H1 (cell line): ENCODE results near the gene RBM43. TPM values are rescaled to one million over a fixed set of nuclear protein-coding genes. Genes with fewer than 3 reads are reported as not detected.

Source experiments
- CTCF ChIA-PET: fragments of 300-600 bp; sonication (Branson Sonifier 250); formaldehyde crosslinking; loops from one replicate; lab custom pipeline; 2021; ENCODE audit not compliant: partially characterized antibody; lab: Charles Lee
- POLR2A ChIA-PET: fragments of 300-600 bp; sonication (Branson Sonifier 250); formaldehyde crosslinking; loops from one replicate; lab custom pipeline; 2021; ENCODE audit warnings: inconsistent platforms; ENCODE audit not compliant: partially characterized antibody; lab: Charles Lee
- DNase-seq, 2 experiments: peaks; one replicate each; pipeline versions ENCODE4 v3.0.0 to v3.0.0-alpha.2; 2010 to 2022; ENCODE audit warnings: low spot score in 2 of 2, low read depth in 1 of 2, mixed read lengths in 1 of 2
- FAIRE-seq: peaks from 2 replicates; lab custom pipeline; 2011; peaks lifted over from hg19 to GRCh38; lab: Jason Lieb, UNC
- H2AFZ ChIP-seq: 2 replicates; pipeline ENCODE4 v1.8.1; 2012; ENCODE audit warnings: low read length, inconsistent platforms
- H2AK5ac ChIP-seq: 2 replicates; pipeline ENCODE4 v1.6.1; 2013; ENCODE audit warnings: low read depth, low read length
- H2BK120ac ChIP-seq: replicated peaks from 2 replicates; pipeline ENCODE3; 2013; ENCODE audit warnings: low read depth, low read length, inconsistent platforms
- H2BK12ac ChIP-seq: 2 replicates; pipeline ENCODE4 v1.6.1; 2013; ENCODE audit warnings: low read depth, low read length
- H2BK15ac ChIP-seq: 2 replicates; pipeline ENCODE4 v1.6.1; 2013; ENCODE audit warnings: low read length
- H2BK20ac ChIP-seq: 2 replicates; pipeline ENCODE4 v1.6.1; 2013; ENCODE audit warnings: low read length
- H2BK5ac ChIP-seq: 2 replicates; pipeline ENCODE4 v1.6.1; 2013; ENCODE audit warnings: low read depth, low read length
- H3K14ac ChIP-seq: 2 replicates; pipeline ENCODE4 v1.6.1; 2013; ENCODE audit warnings: inconsistent platforms; ENCODE audit not compliant: insufficient read length
- H3K18ac ChIP-seq: 2 replicates; pipeline ENCODE4 v1.6.1; 2013; ENCODE audit warnings: low read length; ENCODE audit errors: extremely low read depth
- H3K23ac ChIP-seq: 2 replicates; pipeline ENCODE4 v1.6.1; 2013; ENCODE audit warnings: inconsistent platforms; ENCODE audit not compliant: insufficient read length
- H3K23me2 ChIP-seq: 2 replicates; pipeline ENCODE4 v1.6.1; 2013; ENCODE audit warnings: low read depth, low read length
- H3K27ac ChIP-seq: 2 replicates; pipeline ENCODE4 v1.6.1; 2011; ENCODE audit warnings: low read depth, low read length, inconsistent platforms
- H3K27me3 ChIP-seq, 4 experiments: replicated peaks in 1 of 4; 1 replicate in 1 of 4; 2 replicates in 3 of 4; pipeline versions ENCODE4 v1.6.1 to v1.8.1; 2011 to 2013; ENCODE audit warnings: low read length in 3 of 4, mild to moderate bottlenecking in 3 of 4, inconsistent platforms in 2 of 4, mixed read lengths in 2 of 4, moderate library complexity in 1 of 4; ENCODE audit not compliant: control insufficient read depth in 3 of 4, insufficient read depth in 3 of 4; ENCODE audit errors: extremely low read depth in 1 of 4
- H3K36me3 ChIP-seq, 4 experiments: 2 replicates each; pipeline versions ENCODE4 v1.6.1 to v1.8.1; 2011 to 2013; ENCODE audit warnings: mild to moderate bottlenecking in 4 of 4, low read length in 3 of 4, moderate library complexity in 2 of 4, control low read depth in 1 of 4, inconsistent platforms in 1 of 4; ENCODE audit not compliant: insufficient read depth in 4 of 4, control insufficient read depth in 2 of 4
- H3K4ac ChIP-seq: replicated peaks from 2 replicates; pipeline ENCODE3; 2013; ENCODE audit warnings: low read length, low read depth, mixed read lengths, inconsistent platforms; ENCODE audit not compliant: insufficient read length
- H3K4me1 ChIP-seq, 4 experiments: replicated peaks in 1 of 4; 1 replicate in 1 of 4; 2 replicates in 3 of 4; pipeline versions ENCODE4 v1.6.1 to v1.8.1; 2011 to 2013; ENCODE audit warnings: low read length in 3 of 4, inconsistent platforms in 2 of 4, mixed read lengths in 1 of 4; ENCODE audit not compliant: insufficient read depth in 4 of 4, control insufficient read depth in 3 of 4
- H3K4me2 ChIP-seq, 2 experiments: 2 replicates each; pipeline versions ENCODE4 v1.6.1 to v1.8.1; 2011 to 2013; ENCODE audit warnings: low read depth in 2 of 2, low read length in 2 of 2, control low read depth in 1 of 2, inconsistent platforms in 1 of 2, mild to moderate bottlenecking in 1 of 2; ENCODE audit not compliant: insufficient read depth in 1 of 2
- H3K4me3 ChIP-seq, 4 experiments: fragments of 200-600, 300-600 bp in 1 of 4; sonication (generic), shearing (Covaris generic), sonication (Bioruptor Twin) in 1 of 4; 2 replicates each; pipeline versions ENCODE4 v1.5.1 to v1.8.1; 2011 to 2016; ENCODE audit warnings: low read length in 4 of 4, low read depth in 3 of 4, control low read depth in 2 of 4, inconsistent platforms in 2 of 4, mild to moderate bottlenecking in 2 of 4, mixed read lengths in 1 of 4, moderate library complexity in 1 of 4; ENCODE audit not compliant: insufficient read depth in 2 of 4; ENCODE audit errors: extremely low read depth in 1 of 4
- H3K56ac ChIP-seq: replicated peaks from 2 replicates; pipeline ENCODE3; 2013; ENCODE audit warnings: low read depth, mild to moderate bottlenecking, mixed read lengths, low read length, inconsistent platforms; ENCODE audit not compliant: insufficient read length
- H3K79me1 ChIP-seq: 2 replicates; pipeline ENCODE4 v1.6.1; 2013; ENCODE audit warnings: low read depth, low read length, control low read depth
- H3K79me2 ChIP-seq, 2 experiments: 2 replicates each; pipeline versions ENCODE4 v1.6.1 to v1.8.1; 2012 to 2013; ENCODE audit warnings: low read length in 2 of 2, mild to moderate bottlenecking in 2 of 2, inconsistent platforms in 1 of 2; ENCODE audit not compliant: insufficient read depth in 2 of 2, control insufficient read depth in 1 of 2
- H3K9ac ChIP-seq, 4 experiments: replicated peaks in 1 of 4; 1 replicate in 1 of 4; 2 replicates in 3 of 4; pipeline versions ENCODE4 v1.6.1 to v1.8.1; 2011 to 2013; ENCODE audit warnings: low read depth in 3 of 4, low read length in 3 of 4, control low read depth in 2 of 4, mild to moderate bottlenecking in 2 of 4, moderate library complexity in 2 of 4, inconsistent platforms in 1 of 4; ENCODE audit errors: extremely low read depth in 1 of 4
- H3K9me3 ChIP-seq, 2 experiments: 2 replicates each; pipeline versions ENCODE4 v1.6.1 to v1.8.1; 2012 to 2013; ENCODE audit warnings: mild to moderate bottlenecking in 2 of 2, moderate library complexity in 2 of 2, control low read depth in 1 of 2, inconsistent platforms in 1 of 2, low read depth in 1 of 2, low read length in 1 of 2, mixed read lengths in 1 of 2; ENCODE audit not compliant: insufficient read depth in 2 of 2
- H4K20me1 ChIP-seq, 2 experiments: replicated peaks in 1 of 2; 2 replicates each; pipeline versions ENCODE3 to v1.8.1; 2011 to 2013; ENCODE audit warnings: inconsistent platforms in 2 of 2, low read length in 2 of 2, mild to moderate bottlenecking in 1 of 2; ENCODE audit not compliant: insufficient read depth in 2 of 2, control insufficient read depth in 1 of 2
- H4K5ac ChIP-seq: 2 replicates; pipeline ENCODE4 v1.6.1; 2013; ENCODE audit warnings: low read length, low read depth, mixed read lengths, inconsistent platforms; ENCODE audit not compliant: insufficient read length
- H4K8ac ChIP-seq: 2 replicates; pipeline ENCODE4 v1.8.0; 2013; ENCODE audit warnings: mild to moderate bottlenecking, moderate library complexity, low read length, inconsistent platforms; ENCODE audit not compliant: insufficient read depth; ENCODE audit errors: extremely low read depth
- H4K91ac ChIP-seq: replicated peaks from 2 replicates; pipeline ENCODE3; 2013; ENCODE audit warnings: low read length, mixed read lengths, inconsistent platforms; ENCODE audit not compliant: insufficient read length
- CEBPB ChIP-seq: IDR thresholded peaks from 2 replicates; pipeline ENCODE4 v1.6.1; 2012; ENCODE audit warnings: low read depth, low read length
- CREB1 ChIP-seq: IDR thresholded peaks from 2 replicates; pipeline ENCODE4 v1.6.1; 2012; ENCODE audit warnings: inconsistent platforms
- JUND ChIP-seq: IDR thresholded peaks from 2 replicates; pipeline ENCODE4 v1.6.1; 2011; ENCODE audit warnings: mild to moderate bottlenecking, improper control_type of control experiment, low read length
- KDM5A ChIP-seq: fragments of 200-600 bp; IDR thresholded peaks from 2 replicates; pipeline ENCODE4 v1.7.1; 2012; ENCODE audit warnings: mild to moderate bottlenecking, low read length, inconsistent platforms, mixed read lengths
- NANOG ChIP-seq: IDR thresholded peaks from 2 replicates; pipeline ENCODE4 v1.6.1; 2011; ENCODE audit warnings: low read length, low read depth, mild to moderate bottlenecking, inconsistent platforms; ENCODE audit not compliant: insufficient read depth, poor library complexity, severe bottlenecking
- NRF1 ChIP-seq: IDR thresholded peaks from 2 replicates; pipeline ENCODE4 v1.6.1; 2011; ENCODE audit warnings: mild to moderate bottlenecking, low read depth, low read length, improper control_type of control experiment
- RAD21 ChIP-seq, 2 experiments: IDR thresholded peaks in 1 of 2; conservative IDR thresholded peaks in 1 of 2; 2 replicates each; pipeline ENCODE4 v1.6.1; 2011; ENCODE audit warnings: low read depth in 2 of 2, low read length in 2 of 2, improper control_type of control experiment in 1 of 2, inconsistent platforms in 1 of 2, mild to moderate bottlenecking in 1 of 2, moderate library complexity in 1 of 2
- SP2 ChIP-seq: IDR thresholded peaks from 2 replicates; pipeline ENCODE4 v1.6.1; 2012; ENCODE audit warnings: mild to moderate bottlenecking, low read length, inconsistent platforms
- SUZ12 ChIP-seq: fragments of 200-600 bp; sonication (generic); IDR thresholded peaks from 2 replicates; pipeline ENCODE4 v1.6.1; 2012; ENCODE audit warnings: mild to moderate bottlenecking, inconsistent platforms, low read length, moderate library complexity, mixed read lengths
- TAF1 ChIP-seq: IDR thresholded peaks from 2 replicates; pipeline ENCODE4 v1.6.1; 2011; ENCODE audit warnings: mild to moderate bottlenecking, low read depth, low read length
- TAF7 ChIP-seq: optimal IDR thresholded peaks from 2 replicates; pipeline ENCODE3; 2011; ENCODE audit warnings: low read depth, mild to moderate bottlenecking, inconsistent platforms, low read length, moderate library complexity, borderline replicate concordance
- TCF12 ChIP-seq: IDR thresholded peaks from 2 replicates; pipeline ENCODE4 v1.6.1; 2011; ENCODE audit warnings: low read depth, mild to moderate bottlenecking, low read length
- TEAD4 ChIP-seq: IDR thresholded peaks from 2 replicates; pipeline ENCODE4 v1.6.1; 2012; ENCODE audit warnings: low read depth, low read length, inconsistent platforms, mixed read lengths
- polyA plus RNA-seq, 7 experiments: library from polyadenylated mRNA; depleted of rRNA in 3 of 7; stranded (reverse) in 5 of 7; unstranded in 2 of 7; fragments of >200 nt in 5 of 7; fragments of 200-250 nt in 2 of 7; gene quantifications; 1 replicate in 5 of 7; 2 replicates in 1 of 7; 4 replicates in 1 of 7; pipeline versions ENCODE4 v1.2.1 to v1.2.3, GENCODE V29; 2011 to 2013; ENCODE audit warnings: missing spikeins in 2 of 7, mixed read lengths in 2 of 7
- total RNA-seq: library from RNA; stranded (reverse); fragmentation: NEBNext Ultra II Directional; extraction: Animal tissue kit (Norgen Biotek cat#: 25700); gene quantifications from 2 replicates; pipeline ENCODE4 v1.2.1, GENCODE V29; 2021
- TF ChIP-seq, protein P1 (sequence below): IDR thresholded peaks from 2 replicates; pipeline ENCODE4 v1.6.1; 2012; ENCODE audit warnings: inconsistent platforms

The RBM43 gene
- total and polyA plus RNA-seq, 2 of the 8 experiments (the other 6 are each of a cell fraction or from before 2014, with no cell fraction given), result 1.7 to 2.0 TPM

DNA sequence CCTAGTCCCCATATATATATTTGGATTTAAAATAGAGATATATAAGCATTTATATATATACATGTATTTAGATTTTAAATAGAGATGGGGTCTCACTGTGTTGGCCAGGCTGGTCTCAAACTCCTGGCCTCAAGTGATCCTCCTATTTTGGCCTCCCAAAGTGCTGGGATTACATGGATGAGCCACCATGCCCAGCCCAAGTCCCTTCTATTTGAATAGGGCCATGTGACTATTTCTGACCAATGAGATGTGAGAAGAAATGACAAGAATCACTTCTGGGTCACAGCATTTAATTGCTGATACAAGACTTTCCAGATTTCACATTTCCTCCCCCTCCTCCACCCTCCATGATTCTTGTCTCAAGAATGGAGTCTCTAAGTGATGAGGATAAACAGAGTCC is 6.4 kb upstream of the RBM43 start:
- Histone ChIP-seq H3K4ac (no peak overlapping the region), H3K27ac (no peak overlapping the region), H2BK5ac (no peak overlapping the region), H3K36me3 (no peaks in the 10 kb centered on the region), H3K27me3 (no peaks in the 10 kb centered on the region), H3K23me2 (no peaks in the 10 kb centered on the region), H2BK12ac (no peak overlapping the region), H2BK15ac (no peak overlapping the region), H2AK5ac (no peak overlapping the region), H3K9me3 (no peaks in the 10 kb centered on the region), H2BK20ac (no peak overlapping the region), H2BK120ac (no peak overlapping the region), H2AFZ (no peak overlapping the region), H3K4me1 (peaks cover 0 to 3% (median 0%) of the 10 kb centered on the region in 4 experiments; a peak in 1 of 7 replicates), H3K4me3 (no peak overlapping the region), H4K20me1 (no peaks in the 10 kb centered on the region), H3K56ac (no peak overlapping the region), H3K4me2 (no peak overlapping the region), H3K18ac (no peak overlapping the region), H3K14ac (no peak overlapping the region), H3K79me1 (no peaks in the 10 kb centered on the region), H3K9ac (no peak overlapping the region), H3K79me2 (no peaks in the 10 kb centered on the region), H4K8ac (no peak overlapping the region), H4K5ac (no peak overlapping the region), H4K91ac (no peak overlapping the region), H3K23ac (no peak overlapping the region)
- TF ChIP-seq KDM5A (no peak), TEAD4 (no peak), NANOG (no peak), TCF12 (no peak), SUZ12 (no peak), JUND (no peak), SP2 (no peak), CREB1 (no peak), NRF1 (no peak), CEBPB (no peak), TAF1 (no peak), RAD21 (IDR thresholded peaks at IDR 0.05 in 1 of 2, conservative IDR thresholded peaks at IDR 0.05 in 1 of 2; ENCODE audit: low read depth in 2 of 2, low read length in 2 of 2) (no peak), TAF7 (no peak)
- TF ChIP-seq, protein P1, sequence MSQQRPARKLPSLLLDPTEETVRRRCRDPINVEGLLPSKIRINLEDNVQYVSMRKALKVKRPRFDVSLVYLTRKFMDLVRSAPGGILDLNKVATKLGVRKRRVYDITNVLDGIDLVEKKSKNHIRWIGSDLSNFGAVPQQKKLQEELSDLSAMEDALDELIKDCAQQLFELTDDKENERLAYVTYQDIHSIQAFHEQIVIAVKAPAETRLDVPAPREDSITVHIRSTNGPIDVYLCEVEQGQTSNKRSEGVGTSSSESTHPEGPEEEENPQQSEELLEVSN, result no peak
- ChIA-PET CTCF (no interaction called here), POLR2A (no interaction called here)
- FAIRE-seq (no peak), DNase-seq (no peak)
